Right renal cortex interstitium (tissue), 3 donors: ENCODE results near the gene SRSF4. TPM values are rescaled to one million over a fixed set of nuclear protein-coding genes. Genes with fewer than 3 reads are reported as not detected.

Experiments used
- DNase-seq, 3 donors: peaks; one replicate each; pipeline ENCODE4 v3.0.0-alpha.2; 2013; ENCODE audit warnings: low read depth in 3 of 3, low spot score in 2 of 3
- polyA plus RNA-seq, 3 donors: library from polyadenylated mRNA; unstranded; fragments of 120-200 nt; gene quantifications; one replicate each; pipeline ENCODE4 v1.2.1, GENCODE V29; 2013; ENCODE audit not compliant: insufficient read length in 3 of 3

Gene SRSF4
- polyA plus RNA-seq, 3 donors, result 97.1 to 106 (median 98.5) TPM

DNA sequence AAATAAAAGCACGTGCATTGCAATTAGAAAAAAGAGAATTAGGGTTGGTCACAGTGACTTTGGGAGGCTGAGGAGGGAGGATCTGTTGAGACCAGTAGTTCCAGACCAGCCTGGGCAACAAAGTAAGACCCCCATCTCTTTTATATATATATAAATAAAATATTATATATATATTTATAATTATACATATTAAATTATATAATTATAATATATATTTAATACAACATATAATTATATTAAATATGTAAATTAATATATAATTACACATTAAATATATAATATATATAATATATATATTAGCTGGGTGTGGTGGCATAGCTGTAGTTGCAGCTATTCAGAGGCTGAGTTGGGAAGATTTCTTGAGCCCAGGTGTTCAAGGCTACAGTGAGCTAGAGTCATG lies 81.2 kb downstream of the SRSF4 start:
- DNase-seq, result no peak

- DNase-seq, result no peak
Observed at GRCh38 chr1:29099286-29099685, 82.4 kb downstream of the SRSF4 start.

Other genes with a start within 250 kb of the SRSF4 start
- 10 to 100 TPM; 12.6 to 15.0 (median 13.7) TPM for gene TMEM200B, start 58.0 kb downstream of the SRSF4 start, polyA plus RNA-seq
- 10 to 100 TPM; 21.6 to 25.1 (median 23.6) TPM for gene MECR, start 49.0 kb upstream of the SRSF4 start, polyA plus RNA-seq
- 10 to 100 TPM in 2 of 3 donors, 1 to 10 TPM in 1; 9.4 to 12.0 (median 10.6) TPM for gene PTPRU, start 54.6 kb upstream of the SRSF4 start, polyA plus RNA-seq